Measurements from ENCODE around the gene CYP24A1. TPM values are rescaled to one million over a fixed set of nuclear protein-coding genes. Genes with fewer than 3 reads are reported as not detected.
A peak's percentile ranks its signal among the peaks of the same experiment; 100 is the strongest.
"Not testable (repeated sequence)": the region's sequence is repeated elsewhere in the genome, so short reads cannot be mapped to it uniquely, and the experiment has no call there.

The CYP24A1 gene
- polyA plus RNA-seq, 3 donors = 0.81 to 4.1 (median 1.4) TPM

DNA sequence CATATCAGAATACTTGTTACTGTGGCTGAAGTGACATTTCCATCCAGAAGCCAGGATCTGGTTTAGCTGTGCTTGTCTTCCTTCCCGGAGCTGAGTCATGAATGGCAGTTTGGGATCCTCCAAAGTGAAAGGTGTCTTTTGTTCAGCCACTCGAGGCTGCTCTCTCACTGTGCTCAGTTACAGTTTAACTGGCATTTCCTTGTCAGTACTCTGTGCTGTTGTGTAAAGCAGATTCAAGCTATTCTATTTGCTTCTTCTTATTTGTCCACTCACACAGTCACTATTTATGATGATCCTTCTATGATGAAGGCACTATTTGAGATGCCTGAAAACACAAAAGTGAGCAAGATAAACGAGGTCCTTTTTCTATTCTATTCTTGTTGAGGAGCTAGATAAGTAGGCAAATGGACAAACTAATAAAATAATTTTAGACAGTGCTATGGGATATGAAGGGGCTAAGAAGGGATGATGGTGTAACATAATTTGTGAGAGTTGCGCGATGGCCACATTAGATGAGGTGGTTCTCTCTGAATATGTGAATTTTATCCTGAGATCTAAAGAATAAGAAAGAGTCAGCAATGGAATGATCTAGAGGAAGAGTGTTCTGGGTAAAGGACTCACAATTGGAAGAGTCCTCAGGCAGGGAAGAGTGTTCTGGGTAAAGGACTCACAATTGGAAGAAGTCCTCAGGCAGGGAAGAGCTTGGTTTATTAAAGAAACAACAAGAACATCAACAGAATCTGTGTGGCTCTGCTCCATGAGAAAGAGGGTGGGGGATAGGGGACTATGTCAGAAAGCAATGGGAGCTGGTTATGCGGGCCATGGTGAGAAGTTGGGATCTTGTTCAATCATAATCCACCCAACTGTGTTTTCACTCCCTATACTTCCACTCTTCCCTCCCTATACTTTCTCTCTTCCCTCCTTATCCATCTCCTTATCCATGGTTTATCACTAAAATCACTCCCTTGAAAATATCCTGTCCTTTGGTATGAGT, 40.1 kb downstream of the CYP24A1 start:
- DNase-seq = no peak

DNA sequence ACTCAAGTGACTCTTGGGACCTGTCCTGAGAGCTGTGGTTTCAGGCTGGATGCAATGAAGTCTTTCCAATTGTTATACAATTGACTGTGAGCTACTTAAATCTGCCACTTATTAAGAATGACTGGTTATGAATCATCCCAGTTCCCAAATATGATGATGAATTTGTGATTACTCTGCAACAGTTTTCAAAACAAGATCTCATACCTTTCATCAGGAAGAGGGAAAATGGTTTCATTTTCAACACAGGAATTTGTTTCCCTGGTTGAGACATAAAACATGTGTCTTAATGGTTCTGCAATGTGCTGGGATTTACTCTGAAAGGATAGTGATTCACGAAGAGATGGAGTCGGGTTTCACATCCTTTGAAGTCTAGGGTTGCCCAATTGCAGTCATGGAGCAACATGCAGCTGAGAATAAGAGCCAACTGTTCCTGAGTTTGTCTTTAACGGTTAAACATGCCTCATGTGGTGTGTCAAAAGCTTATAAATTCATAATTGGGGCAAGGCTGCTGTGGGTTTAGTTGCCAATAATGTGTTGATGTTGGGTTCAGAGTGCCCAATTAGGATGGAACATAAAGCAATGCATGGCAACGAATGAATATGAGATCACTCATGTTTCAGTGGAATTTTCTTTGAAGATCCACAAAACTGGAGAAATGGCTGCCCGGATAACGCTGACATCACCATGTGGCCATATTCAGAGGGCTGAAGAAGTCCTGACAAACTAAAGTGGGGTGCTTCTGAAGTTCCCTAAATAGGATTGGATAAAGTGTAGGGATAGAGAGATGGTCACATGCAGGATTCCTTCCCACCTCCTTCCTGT, 41.0 kb downstream of the CYP24A1 start:
- DNase-seq = peak; percentile 69

DNA sequence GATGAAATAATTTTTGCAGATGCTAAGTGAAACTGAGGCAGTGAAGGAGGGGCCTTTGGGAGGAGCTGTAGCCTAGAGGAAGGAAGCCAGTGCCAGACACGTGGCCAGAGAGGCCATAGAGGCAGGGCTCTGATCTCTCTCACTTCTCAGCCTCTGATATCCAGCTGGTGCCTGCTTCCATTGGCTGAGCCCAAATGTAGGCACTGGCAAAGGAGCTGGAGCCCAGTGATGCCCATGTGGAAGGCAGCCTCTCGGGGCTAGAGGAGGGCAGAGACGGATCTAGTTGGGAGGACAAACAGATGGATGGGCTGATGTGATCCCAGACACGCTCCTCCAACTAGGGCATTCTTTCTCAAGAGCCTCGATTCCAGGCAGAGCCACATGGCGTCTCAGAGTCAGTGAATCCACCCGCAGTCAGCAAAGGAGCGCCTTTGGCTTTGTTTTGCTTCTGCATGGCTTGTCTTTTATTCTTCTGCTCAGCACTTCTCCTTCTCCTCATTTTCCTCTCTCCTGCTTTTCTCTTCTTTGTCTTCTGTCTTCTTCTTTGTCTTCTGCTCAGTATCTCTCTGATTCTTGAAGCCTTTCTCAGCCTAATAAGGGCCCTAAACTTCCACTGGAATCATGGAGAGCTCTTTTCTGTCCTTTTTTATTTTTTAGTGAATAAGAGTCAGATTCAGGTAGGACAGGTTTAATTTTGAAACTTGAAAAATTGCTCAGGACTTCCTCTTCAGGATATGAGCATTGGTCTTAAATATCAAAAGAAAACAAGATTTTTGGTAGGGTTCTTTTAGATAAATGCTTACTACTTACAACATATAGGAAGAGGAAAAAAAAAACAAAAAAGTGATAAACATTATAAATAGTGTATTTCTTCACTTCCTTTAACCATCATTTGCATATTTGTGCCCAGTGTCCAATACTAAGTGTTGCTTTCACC, 41.8 kb downstream of the CYP24A1 start:
- no peak for DNase-seq

GRCh38 chr20:54131125-54131524, 42.7 kb downstream of the CYP24A1 start:
- not testable (repeated sequence) for DNase-seq

GRCh38 chr20:54129350-54129749, 44.4 kb downstream of the CYP24A1 start:
- no peak for DNase-seq

- no peak for DNase-seq
These were observed 45.8 kb downstream of the CYP24A1 start for GRCh38 chr20:54127855-54128574.

DNA sequence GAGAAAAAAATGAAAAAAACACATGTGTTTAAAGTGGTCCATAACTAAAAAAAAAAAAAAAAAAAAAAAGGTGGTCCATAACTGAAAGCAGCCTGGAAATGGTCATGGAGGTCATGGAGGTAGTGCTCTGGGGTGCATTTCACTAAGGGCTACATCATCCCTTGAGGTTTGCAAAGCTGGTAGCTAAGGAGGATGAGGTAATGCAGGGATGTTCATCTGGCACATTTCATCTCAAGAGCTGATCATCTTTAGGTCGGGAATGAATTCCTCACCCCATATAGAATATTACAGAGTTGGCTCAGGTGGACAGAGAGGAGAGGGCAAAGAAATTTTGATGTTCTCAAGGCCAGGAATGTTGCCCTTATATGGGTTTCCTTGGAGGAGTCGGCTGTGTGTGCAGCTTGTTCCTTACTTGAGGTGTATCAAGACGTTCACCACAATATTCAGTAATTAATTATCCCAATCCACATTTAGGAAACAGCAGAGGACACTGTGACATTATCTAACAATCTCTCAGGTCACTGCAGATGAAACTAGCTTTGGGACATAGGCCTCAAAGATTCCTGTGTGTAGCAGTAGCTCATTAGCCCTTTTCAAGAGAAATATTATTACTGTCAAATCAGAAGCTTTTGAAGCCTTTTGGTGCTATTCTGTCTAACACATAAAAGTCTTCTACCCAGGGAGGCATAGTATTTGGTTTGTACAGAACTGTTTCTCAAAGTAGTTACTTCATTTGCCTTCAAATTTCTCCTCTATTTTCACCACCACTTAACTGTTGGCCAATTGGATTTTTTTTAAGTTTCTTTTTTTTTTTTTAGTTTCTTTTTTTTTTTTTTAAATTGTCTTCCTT, 46.8 kb downstream of the CYP24A1 start:
- DNase-seq = no peak

DNA sequence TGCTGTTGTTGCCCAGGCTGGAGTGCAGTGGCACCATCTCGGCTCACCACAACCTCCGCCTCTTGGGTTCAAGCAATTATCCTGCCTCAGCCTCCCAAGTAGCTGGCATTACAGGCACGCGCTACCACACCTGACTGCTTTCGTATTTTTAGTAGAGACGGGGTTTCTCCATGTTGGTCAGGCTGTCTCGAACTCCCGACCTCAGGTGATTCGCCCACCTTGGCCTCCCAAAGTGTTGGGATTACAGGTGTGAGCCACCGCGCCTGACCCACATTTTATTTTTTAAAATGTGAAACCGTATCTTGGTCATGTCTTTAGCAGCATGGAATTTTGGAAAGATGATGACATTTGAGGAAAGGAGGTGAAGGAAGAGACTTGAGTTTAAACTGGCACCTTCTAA, 47.5 kb downstream of the CYP24A1 start:
- not testable (repeated sequence) for DNase-seq

DNA sequence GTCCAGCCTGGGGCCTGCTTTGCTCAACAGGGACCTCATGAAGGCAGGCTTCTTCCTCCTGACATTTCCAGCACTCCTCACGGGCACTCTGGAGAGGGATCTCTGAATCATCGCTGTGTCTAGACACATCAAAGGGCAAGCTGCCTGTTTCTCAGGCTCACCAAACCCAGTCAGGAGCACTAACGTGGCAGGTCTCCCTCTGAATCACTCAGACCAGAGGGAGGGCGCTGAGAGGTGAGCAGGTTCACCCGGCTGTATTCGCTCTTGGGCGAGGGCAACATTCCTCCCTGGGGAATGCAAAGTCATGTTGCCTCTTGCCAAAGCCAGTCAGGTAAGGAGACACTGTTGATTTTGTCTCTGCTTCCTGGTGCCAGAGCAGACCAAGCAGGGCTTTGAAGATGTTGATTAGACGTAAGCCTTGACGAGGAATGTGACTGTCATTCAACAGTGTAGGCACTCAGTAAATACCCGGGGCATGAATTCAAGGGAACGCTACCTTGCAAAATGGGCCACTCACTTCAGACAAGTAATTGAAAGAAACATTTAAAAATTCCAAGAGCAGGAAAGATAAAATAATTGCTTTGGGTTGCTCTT, 50.1 kb downstream of the CYP24A1 start:
- DNase-seq = peak; percentile 52

GRCh38 chr20:54122681-54123586, 50.9 kb downstream of the CYP24A1 start:
- DNase-seq = no peak

- DNase-seq = no peak
These were observed 51.6 kb downstream of the CYP24A1 start for GRCh38 chr20:54122189-54122588.

- DNase-seq = no peak
These were observed 54.0 kb downstream of the CYP24A1 start for GRCh38 chr20:54119744-54120143.

DNA sequence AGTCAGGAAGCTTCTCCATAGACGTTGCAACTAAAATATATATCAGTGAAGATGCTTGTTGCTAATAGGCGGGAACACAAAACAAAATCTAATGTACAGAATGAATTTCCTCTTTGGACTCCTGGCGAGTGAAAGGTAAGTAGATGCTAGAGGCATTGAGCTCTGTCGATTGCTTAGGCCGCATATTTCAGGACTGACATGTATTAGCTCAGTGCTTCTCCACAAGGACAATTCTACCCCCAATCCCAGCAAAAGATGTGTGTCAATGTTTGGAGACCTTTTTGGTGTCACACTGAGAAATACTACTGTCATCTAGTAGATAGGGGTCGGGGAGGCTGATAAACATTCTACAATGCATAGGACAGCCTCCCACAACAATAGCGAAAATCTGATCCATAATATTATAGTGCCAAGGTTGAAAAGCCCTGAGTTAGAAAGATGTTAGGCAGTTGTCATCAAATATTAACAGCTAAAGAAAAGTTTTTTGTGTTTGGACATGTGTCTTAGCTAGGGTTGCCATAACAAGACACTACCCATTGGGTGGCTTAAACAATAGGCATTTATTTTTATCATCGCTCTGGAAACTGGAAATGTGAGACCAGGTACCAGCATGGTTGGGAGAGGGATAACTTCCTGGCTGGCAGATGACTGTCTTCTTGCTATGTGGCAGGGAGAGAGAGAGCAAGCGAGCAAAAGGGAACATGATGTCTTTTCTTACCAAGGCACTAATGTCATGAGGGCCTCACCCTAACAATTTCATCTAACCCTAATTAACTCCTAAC, 55.4 kb downstream of the CYP24A1 start:
- DNase-seq = no peak

DNA sequence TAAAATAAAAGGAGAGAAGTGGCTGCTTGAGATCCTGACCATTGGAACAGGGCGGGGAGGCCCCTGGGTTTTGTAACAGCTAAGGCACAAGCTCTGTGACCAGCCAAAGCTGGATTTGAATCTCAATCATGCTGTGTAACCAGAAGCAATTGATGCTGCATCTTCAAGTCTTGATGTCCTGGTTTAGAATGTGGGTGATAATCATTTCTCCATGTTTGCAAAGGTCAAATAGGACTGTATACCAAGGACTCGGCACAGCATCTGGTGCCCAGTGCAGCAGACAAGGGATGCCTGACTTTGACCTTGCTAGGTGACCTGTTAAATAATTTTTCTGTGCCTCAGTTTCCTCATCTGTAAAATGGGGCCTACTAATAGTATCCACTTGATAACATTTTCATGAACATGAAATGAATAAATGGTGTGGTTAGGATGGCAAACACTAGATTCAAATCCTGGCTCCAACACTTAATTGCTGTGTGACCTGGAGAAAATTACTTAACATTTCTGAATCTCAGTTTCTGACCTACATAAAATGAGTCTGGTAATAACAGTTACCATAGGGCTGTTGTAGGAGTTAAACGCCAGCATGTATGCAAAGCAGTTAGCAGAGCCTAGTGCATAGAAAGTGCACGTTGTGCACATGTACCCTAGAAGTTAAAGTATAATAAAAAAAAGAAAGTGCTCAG, 57.1 kb downstream of the CYP24A1 start:
- DNase-seq = no peak

DNA sequence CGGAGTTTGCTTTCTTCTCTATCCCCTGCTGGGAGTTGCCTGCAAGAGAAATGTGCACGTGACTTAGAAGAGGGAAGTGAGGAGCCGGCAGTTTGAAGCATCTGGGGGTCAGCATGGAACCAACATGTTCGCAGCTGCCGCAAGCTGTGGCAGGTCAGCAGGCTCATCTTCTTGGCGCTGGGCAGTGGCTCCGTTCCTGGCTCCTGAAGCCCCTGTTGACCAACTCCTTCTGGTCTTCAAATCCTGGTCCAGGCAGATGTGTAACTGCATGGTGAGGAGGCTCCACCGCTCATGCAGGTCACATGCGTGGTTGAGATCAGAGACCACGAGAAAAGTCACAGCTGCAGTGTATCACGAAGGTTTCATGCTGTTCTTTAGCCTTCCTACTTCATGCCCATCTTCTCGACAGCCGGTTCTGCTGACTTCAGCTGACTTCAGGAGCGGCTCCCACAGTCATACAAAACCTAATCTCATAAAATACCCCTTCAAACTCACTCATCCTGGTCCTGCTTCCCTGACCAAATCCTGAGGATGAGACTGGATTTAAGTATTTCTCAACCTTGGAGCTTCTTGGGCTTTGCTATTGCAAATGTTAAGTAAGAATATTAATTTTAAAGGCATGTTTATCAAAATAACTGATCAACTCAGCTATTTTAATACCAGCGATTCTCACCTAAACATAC, 58.5 kb downstream of the CYP24A1 start:
- no peak for DNase-seq

DNA sequence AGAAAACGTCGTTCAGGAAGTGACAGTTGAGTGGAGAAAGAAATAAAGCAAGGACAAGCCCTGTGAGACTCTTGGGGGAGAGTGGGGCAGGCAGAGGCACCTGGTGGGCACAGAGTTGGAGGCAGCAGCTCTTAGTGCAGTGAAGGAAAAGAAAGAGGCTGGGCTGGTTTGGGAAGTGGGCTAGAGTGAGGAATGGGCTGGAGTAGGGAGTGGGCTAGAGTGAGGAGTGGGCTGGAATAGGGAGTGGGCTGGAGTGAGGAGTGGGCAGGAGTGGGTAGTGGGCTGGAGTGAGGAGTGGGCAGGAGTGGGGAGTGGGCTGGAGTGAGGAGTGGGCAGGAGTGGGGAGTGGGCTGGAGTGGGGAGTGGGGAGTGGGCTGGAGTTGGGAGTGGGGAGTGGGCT, 59.7 kb downstream of the CYP24A1 start:
- DNase-seq = no peak
